RWPE2 (cell line): ENCODE results near the gene IRAK2.
A peak's percentile ranks its signal among the peaks of the same experiment; 100 is the strongest.
"Not testable (repeated sequence)": the region's sequence is repeated elsewhere in the genome, so short reads cannot be mapped to it uniquely, and the experiment has no call there.

Experiments used
- ATAC-seq: fragments of 200-7000 bp; cut with Tn5 transposase; 3 replicates; pipeline ENCODE4 v1.9.1; 2021; ENCODE audit warnings: low read depth
- DNase-seq: peaks from one replicate; pipeline ENCODE4 v3.0.0-alpha.2; 2020; ENCODE audit warnings: low spot score
- H3K27ac ChIP-seq: fragments of 450-650 bp; 2 replicates; pipeline ENCODE4 v1.5.1; 2017; ENCODE audit warnings: mild to moderate bottlenecking; ENCODE audit not compliant: poor library complexity, severe bottlenecking
- H3K27me3 ChIP-seq: fragments of 250-450 bp; sonication (Bioruptor Pico); 2 replicates; pipeline ENCODE4 v1.5.1; 2021; ENCODE audit warnings: mild to moderate bottlenecking, moderate library complexity; ENCODE audit not compliant: insufficient read depth, poor library complexity, severe bottlenecking
- H3K36me3 ChIP-seq: fragments of 250-450 bp; sonication (Bioruptor Pico); 2 replicates; pipeline ENCODE4 v1.5.1; 2020; ENCODE audit warnings: low read depth, mild to moderate bottlenecking, moderate library complexity
- H3K4me1 ChIP-seq: fragments of 250-450 bp; sonication (Bioruptor Pico); 2 replicates; pipeline ENCODE4 v1.5.1; 2021; ENCODE audit warnings: mild to moderate bottlenecking, moderate library complexity; ENCODE audit not compliant: insufficient read depth, poor library complexity, severe bottlenecking
- H3K4me3 ChIP-seq: fragments of 250-450 bp; sonication (Bioruptor Pico); 2 replicates; pipeline ENCODE4 v1.5.1; 2021; ENCODE audit warnings: mild to moderate bottlenecking, moderate library complexity; ENCODE audit not compliant: severe bottlenecking
- H3K9me3 ChIP-seq: fragments of 250-450 bp; sonication (Bioruptor Pico); 2 replicates; pipeline ENCODE4 v1.5.1; 2021; ENCODE audit warnings: mild to moderate bottlenecking, moderate library complexity; ENCODE audit not compliant: severe bottlenecking
- TF ChIP-seq, protein P1 (sequence below): fragments of 450-650 bp; IDR thresholded peaks from one replicate; pipeline ENCODE4 v1.5.1; 2017; ENCODE audit warnings: mild to moderate bottlenecking, moderate library complexity; ENCODE audit not compliant: poor library complexity, severe bottlenecking

The IRAK2 gene

DNA sequence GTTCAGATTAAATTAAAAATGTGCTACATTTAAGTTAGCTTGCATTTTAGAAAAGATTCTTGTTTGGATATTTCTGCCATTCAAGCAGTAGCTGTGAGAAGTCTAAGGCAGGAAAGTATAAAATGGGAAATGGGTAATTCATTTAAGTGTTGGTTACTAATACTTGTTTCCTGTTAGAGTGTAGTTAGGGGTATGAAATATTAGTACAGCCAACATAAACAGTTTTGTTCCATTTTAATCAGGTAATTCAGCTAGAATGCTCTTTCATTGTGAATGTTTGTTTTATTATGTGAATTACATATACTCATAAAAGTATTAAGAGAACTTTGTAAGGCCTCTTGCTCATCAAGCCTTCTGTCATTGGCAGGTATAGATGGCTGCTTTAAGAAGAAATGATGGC is 103.4 kb downstream of the IRAK2 start:
- TF ChIP-seq, protein P1, sequence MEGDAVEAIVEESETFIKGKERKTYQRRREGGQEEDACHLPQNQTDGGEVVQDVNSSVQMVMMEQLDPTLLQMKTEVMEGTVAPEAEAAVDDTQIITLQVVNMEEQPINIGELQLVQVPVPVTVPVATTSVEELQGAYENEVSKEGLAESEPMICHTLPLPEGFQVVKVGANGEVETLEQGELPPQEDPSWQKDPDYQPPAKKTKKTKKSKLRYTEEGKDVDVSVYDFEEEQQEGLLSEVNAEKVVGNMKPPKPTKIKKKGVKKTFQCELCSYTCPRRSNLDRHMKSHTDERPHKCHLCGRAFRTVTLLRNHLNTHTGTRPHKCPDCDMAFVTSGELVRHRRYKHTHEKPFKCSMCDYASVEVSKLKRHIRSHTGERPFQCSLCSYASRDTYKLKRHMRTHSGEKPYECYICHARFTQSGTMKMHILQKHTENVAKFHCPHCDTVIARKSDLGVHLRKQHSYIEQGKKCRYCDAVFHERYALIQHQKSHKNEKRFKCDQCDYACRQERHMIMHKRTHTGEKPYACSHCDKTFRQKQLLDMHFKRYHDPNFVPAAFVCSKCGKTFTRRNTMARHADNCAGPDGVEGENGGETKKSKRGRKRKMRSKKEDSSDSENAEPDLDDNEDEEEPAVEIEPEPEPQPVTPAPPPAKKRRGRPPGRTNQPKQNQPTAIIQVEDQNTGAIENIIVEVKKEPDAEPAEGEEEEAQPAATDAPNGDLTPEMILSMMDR = no peak
- H3K27me3 ChIP-seq = no peaks in the 10 kb centered on the region
- peaks cover 64% of the 10 kb centered on the region for H3K36me3 ChIP-seq

GRCh38 chr3:10268930-10269329 is 104.2 kb downstream of the IRAK2 start:
- peaks cover 58% of the 10 kb centered on the region for H3K36me3 ChIP-seq
- TF ChIP-seq, protein P1 = no peak

More for the DNA sequence above, 103.4 kb downstream of the IRAK2 start:
- ATAC-seq (no peak), DNase-seq (no peak)
- no peak overlapping the region for H3K4me3 ChIP-seq
- H3K9me3 ChIP-seq = no peaks in the 10 kb centered on the region
- no peaks in the 10 kb centered on the region for H3K4me1 ChIP-seq
- H3K27ac ChIP-seq = no peak overlapping the region

DNA sequence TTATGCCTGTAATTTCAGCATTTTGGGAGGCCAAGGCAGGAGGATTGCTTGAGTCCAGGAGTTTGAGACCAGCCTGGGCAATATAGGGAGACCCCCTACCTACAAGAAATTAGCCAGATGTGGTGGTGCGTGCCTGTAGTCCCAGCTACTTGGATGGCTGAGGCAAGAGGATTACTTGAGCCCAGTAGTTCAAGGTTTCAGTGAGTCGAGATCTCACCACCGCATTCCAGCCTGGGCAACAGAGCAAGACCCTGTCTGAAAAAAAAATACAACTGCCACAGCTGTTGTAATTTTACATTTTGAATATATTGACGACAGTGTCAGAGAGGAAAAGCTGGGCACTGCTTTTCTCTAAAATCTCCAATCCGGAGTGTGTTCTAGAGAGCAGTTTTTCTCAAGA is 104.7 kb downstream of the IRAK2 start:
- no peaks in the 10 kb centered on the region for H3K4me1 ChIP-seq
- DNase-seq (no peak), ATAC-seq (no peak)
- H3K4me3 ChIP-seq = no peak overlapping the region
- H3K27ac ChIP-seq = no peak overlapping the region
- H3K36me3 ChIP-seq = peaks cover 58% of the 10 kb centered on the region
- H3K9me3 ChIP-seq = no peaks in the 10 kb centered on the region
- no peaks in the 10 kb centered on the region for H3K27me3 ChIP-seq
- TF ChIP-seq, protein P1 = no peak

More at GRCh38 chr3:10268930-10269329, 104.2 kb downstream of the IRAK2 start:
- Histone ChIP-seq H3K27ac (no peak overlapping the region), H3K27me3 (no peaks in the 10 kb centered on the region), H3K4me3 (no peak overlapping the region), H3K9me3 (no peaks in the 10 kb centered on the region), H3K4me1 (no peaks in the 10 kb centered on the region)
- ATAC-seq (no peak), DNase-seq (no peak)

- H3K36me3 ChIP-seq = peaks cover 69% of the 10 kb centered on the region
- DNase-seq, H3K4me1 ChIP-seq, H3K4me3 ChIP-seq, H3K27ac ChIP-seq, H3K9me3 ChIP-seq, ATAC-seq, H3K27me3 ChIP-seq: not testable (repeated sequence)
Observed at GRCh38 chr3:10272476-10272875, 107.8 kb downstream of the IRAK2 start.

- ATAC-seq = no peak
- Histone ChIP-seq H3K27ac (no peak overlapping the region), H3K4me3 (no peak overlapping the region), H3K9me3 (no peaks in the 10 kb centered on the region), H3K4me1 (no peaks in the 10 kb centered on the region), H3K36me3 (peaks cover 69% of the 10 kb centered on the region), H3K27me3 (no peaks in the 10 kb centered on the region)
- DNase-seq = peak; percentile 2
- TF ChIP-seq, protein P1 = no peak
Observed at GRCh38 chr3:10272977-10273376, 108.3 kb downstream of the IRAK2 start.
